OCI-M1 (cell line): ENCODE measurements around the gene ATP2B1.

Experiments used
- DNase-seq: peaks from one replicate; lab custom pipeline; 2025; lab: John Stamatoyannopoulos, UW

Gene ATP2B1

GRCh38 chr12:89708565-89709156, at the start of gene ATP2B1:
Gene ATP2B1, minus strand, starts transcription at chr12:89708838. Its CDS starts 52,952 bp downstream, at chr12:89655886.
- peak; percentile 90 for DNase-seq

GRCh38 chr12:89757987-89758386, 49.3 kb upstream of the ATP2B1 start:
- DNase-seq, result peak; percentile 34

DNA sequence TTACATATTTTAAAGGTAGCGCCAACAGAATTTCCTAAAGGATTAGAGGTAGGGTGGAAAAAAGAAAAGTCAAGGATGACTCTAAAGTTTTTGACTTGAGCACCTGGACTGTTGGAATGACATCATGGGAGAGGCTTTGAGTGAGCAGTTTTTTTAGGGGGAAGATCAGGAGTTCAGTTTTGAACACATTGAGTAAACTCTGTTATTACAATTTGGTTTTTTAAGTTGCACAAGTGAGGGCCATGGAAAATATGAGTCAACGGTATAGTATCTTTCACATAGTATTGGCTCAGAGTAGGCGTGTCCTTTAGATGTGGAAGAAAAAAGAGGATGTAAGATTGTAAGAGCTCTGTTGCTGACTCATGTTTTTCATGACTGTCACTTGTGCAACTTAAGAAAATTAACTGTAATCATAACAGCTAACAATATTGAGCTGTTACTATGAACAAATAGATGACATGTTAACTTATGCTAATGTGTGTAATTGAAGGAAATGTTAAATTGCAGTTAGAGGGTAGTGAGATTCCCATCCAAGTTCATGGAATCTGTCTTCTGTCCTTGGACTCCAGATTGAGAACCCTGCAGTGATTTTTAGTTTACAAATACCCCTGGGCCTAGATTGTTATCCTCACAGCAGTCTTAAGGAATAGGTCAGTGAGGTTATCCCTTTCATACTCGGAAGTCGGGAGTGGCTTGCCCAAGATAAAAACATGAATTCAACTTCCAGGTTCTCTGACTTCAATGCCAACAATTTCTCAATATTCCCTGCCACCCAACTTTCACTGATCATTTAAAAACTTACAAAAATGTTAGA, 48.2 kb upstream of the ATP2B1 start:
- peak; percentile 99 for DNase-seq

- peak; percentile 72 for DNase-seq
Observed at GRCh38 chr12:89756194-89756584, 47.6 kb upstream of the ATP2B1 start.

GRCh38 chr12:89753997-89754396, 45.4 kb upstream of the ATP2B1 start:
- DNase-seq, result no peak

GRCh38 chr12:89752341-89752740, 43.7 kb upstream of the ATP2B1 start:
- DNase-seq, result no peak

- no peak for DNase-seq
Observed at GRCh38 chr12:89750389-89751351, 42.0 kb upstream of the ATP2B1 start.

GRCh38 chr12:89748791-89749190, 40.2 kb upstream of the ATP2B1 start:
- DNase-seq, result no peak

- DNase-seq, result no peak
Observed at GRCh38 chr12:89745286-89745685, 36.6 kb upstream of the ATP2B1 start.

DNA sequence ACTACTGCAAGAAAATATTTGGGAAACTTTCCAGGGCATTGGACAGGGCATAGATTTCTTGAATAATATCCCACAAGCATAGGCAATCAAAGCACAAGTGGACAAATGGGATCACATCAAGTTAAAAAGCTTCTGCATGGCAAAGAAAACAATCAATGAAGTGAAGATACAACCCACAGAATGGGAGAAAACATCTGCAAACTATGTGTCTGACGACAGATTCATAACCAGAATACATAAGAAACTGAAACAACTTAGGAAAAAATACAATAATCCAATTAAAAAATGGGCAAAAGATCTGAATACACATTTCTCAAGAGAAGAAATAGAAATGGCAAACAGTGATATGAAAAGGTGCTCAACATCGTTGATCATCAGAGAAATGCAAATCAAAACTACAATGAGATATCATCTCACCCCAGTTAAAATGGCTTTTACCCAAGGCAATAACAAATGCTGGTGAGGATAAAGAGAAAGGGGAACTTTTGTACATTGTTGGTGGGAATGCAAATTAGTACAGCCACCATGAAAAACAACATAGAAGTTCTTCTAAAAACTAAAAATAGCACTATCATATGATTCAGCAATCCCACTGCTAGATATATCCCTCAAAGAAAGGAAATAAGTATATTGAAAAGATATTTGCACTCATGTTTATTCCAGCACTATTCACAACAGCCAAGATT, 33.8 kb upstream of the ATP2B1 start:
- DNase-seq, result peak; percentile 37

- no peak for DNase-seq
Observed at GRCh38 chr12:89740943-89741342, 32.3 kb upstream of the ATP2B1 start.

DNA sequence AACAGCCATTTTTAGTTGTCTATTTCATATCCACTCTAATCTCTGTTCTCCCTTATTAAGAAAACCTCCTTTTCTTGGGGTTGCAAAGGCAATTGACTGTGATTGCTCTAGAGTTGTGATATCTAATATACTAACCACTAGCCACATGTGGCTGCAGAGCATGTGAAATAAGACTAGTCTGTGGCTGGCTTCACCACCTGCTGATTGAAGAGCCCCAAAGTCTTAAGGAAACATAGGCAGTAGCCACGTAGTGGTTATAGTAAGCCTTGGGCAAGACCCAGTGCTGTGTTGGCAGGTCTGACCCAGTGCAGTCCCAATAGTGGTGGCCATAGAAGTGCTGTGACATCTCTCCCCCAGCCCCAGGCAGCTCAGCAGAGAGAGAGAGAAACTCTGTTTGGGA, 28.4 kb upstream of the ATP2B1 start:
- peak; percentile 17 for DNase-seq

DNA sequence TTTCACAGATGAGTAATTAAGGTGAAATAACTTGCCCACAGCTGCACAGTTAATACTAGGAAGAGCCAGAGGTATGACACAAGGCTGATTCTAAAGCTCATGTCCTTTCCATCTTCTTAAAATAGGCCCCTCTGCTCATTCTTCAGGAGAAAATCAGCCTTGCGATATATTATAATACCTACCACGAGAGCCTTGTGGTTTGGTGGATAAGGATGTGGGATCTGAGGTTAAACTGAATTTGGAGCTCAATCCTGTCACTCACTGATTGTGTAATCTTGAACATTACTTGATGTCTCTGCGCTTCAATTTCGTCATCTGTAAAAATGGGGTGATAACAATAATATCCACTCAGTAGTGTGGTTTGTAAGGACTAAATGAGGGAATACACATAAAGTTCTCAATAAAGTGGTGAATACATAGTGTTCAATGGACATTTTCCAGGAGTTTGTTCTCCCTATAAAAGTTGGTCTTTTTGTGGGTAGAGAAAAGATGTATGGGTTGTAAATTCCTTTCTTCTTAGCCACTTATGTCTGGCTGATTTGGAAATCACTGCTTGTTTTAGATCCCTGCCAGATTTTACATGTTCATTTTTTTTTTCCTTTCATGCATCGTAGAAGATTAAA, 25.1 kb upstream of the ATP2B1 start:
- peak; percentile 96 for DNase-seq

DNA sequence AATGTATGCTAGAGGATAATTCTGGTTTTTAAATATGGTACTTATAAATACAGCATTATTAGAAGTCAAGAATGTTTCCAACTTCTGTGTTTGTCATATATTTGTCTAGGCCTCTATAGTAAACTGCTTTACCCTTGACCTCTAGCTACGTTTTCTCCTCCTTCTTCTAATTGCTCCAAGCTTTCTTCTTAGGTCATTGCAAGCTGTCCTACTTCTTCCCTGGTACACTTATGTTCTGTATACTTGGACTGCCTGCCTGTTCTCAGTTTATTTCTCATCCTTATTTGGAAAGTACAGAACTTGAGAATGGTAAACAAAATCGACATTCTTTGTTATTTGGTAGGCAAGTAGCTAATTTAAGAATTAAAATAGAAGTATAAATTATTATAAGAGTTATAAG, 23.9 kb upstream of the ATP2B1 start:
- peak; percentile 43 for DNase-seq

GRCh38 chr12:89731614-89732013, 23.0 kb upstream of the ATP2B1 start:
- no peak for DNase-seq

- DNase-seq, result no peak
Observed at GRCh38 chr12:89731089-89731488, 22.5 kb upstream of the ATP2B1 start.

DNA sequence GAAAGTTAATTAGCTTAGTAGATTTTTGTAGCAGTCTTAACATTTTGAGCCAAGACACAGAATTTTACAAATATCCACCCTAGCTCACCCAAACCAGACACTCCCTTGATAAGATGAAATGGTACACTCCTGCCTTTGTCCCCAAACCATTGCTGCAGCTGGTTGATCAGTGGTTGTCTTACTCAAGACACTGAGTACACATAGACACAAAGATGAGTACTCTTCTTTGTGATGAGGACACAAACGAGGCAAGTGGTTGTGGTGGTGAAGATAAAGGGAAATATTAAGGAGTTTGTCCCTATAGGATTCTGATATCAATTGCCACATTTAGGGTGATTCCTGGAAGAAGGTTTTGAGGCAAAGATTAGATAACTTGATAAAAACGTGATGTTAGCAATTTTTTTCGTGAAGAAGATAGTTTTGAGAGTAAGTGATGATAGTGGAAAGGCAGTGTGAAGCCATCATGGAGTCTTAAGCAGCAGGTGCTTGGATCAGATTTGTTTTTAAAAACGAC, 21.4 kb upstream of the ATP2B1 start:
- peak; percentile 66 for DNase-seq

- DNase-seq, result no peak
Observed at GRCh38 chr12:89723276-89723675, 14.6 kb upstream of the ATP2B1 start.

GRCh38 chr12:89721291-89721987, 12.8 kb upstream of the ATP2B1 start:
- DNase-seq, result peak; percentile 50

DNA sequence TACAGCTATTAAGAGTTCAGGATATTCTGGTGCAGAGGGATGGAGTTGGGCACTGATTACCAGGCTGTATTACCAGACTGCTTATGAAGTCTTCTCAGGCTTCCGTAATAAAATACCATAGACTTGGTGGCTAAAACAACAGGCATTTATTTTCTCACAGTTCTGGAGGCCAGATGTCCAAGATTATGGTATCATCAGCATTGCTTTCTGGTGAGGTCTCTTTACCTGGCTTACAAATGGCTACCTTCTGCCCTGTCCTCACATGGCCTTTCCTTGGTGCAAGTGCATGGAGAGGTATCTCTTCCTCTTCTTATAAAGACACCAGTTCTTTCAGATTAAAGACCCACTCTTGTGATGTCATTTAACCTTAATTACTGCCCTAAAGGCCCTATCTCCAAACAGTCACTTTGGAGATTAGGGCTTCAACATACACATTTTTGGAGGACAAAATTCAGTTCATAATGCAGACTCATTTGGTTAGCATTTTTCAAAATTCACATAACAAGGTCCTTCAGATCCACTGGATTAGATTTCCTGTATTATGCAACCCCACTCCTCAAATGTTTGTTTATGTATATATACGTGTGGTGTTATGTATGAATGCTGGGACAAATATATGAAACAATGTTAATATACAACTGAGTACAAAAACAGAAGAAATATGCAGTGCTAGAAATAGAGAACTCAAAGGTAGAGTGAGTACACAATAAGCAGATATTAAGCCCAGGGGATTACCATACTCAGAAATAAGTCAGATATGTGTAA, 9.3 kb upstream of the ATP2B1 start:
- DNase-seq, result no peak
